GM19452 (cell line): ENCODE data around the gene DNAH14.
A peak's percentile ranks its signal among the peaks of the same experiment; 100 is the strongest.

Experiments used
- ATAC-seq: cut with Tn5 transposase; IDR thresholded peaks from one replicate; pipeline ENCODE4 v1.9.1; 2021; ENCODE audit not compliant: unreplicated experiment

DNAH14 gene

DNA sequence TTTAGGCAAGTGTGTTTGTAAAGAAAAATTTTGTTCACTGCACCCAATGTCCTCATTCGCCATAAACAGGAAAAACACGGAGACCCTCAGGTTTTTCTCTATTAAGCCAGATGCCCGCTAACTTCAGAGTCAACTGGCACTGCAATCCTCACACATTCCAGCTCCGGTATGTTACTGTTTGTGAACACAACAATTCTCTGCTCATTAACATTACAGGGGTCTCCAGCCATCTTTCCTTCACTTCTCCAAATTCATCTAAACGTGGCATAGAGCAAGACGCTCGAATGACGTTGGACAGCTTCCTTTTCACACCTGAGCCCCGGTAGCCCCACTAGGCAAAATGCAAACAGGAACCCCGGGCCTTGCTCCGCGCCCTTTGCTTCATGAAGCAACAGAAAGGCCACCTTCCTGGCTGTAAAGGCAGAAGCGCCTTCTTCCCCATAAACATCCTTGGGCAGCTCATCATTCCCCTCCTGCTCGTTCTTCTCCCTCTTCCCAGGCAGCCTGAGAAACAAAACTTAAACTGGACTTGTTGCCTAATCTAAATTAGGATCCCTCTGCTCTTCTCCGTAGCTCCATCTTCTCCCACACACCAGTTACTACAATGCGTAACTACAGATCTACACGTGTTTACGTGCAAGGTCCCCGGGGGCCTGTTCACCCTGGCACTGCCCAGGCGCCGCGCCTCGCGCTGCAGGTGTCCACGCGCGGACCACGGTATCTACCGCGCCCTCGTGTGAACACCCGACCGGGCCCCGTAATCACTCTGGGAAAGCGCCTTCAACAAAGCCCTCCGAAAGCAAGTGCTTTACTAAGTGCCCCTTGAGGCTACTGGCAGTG is 497.1 kb downstream of the DNAH14 start:
- peak; percentile 31 for ATAC-seq

- ATAC-seq: peak; percentile 38
These were observed 498.0 kb downstream of the DNAH14 start, which contains the start of gene LBR for GRCh38 chr1:225427235-225428067. LBR (minus strand) TSS chr1:225428038; CDS start chr1:225424075, 3,963 bp downstream.

- ATAC-seq: peak; percentile 86
These were observed 498.8 kb downstream of the DNAH14 start for GRCh38 chr1:225428068-225428880.

DNA sequence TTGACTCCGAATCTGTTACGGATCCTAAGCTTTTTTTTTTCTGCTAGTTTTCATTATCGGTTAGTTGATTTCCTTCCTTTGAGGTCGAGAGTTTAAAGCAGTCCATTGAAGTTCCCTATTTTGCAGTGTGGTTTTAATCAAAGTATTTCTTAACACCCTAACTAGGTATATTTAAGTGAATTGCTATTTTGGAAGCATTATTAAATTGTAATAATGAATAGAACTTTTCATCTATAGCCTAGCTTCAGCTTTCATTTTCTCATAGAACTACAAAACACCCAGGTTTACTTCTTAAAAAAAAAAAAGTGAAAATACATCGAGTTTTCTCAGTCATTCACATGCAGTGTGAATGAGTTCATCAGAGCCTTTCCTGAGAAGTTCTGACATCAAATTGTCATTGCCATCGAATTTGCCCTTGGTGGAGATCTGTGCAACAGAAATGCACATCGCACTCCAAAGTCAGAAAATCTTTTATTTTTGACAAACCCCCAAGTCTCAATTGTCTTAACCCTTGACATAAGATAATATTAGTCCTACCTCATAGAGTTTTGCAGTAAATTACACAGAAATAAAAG is 499.5 kb downstream of the DNAH14 start:
- ATAC-seq: no peak

DNA sequence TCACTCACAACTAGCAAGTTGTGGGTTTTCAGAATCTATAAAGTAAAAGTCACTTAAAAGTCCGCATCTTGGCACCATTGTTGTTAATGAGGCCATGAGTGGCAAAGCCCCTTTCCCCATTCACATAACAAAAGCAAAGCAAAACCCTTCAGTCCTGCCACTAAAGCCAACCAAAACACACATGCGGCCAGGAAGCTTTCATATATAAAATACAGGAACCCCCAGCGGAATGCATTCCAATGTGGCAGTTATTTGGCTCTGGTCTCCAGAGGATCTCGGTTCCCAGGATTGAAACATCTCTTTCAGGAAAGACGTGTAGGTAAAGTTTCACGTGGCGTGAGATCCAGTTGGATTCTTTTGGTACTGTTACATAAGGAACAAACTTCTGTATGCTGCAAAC is 500.8 kb downstream of the DNAH14 start:
- ATAC-seq: no peak

DNA sequence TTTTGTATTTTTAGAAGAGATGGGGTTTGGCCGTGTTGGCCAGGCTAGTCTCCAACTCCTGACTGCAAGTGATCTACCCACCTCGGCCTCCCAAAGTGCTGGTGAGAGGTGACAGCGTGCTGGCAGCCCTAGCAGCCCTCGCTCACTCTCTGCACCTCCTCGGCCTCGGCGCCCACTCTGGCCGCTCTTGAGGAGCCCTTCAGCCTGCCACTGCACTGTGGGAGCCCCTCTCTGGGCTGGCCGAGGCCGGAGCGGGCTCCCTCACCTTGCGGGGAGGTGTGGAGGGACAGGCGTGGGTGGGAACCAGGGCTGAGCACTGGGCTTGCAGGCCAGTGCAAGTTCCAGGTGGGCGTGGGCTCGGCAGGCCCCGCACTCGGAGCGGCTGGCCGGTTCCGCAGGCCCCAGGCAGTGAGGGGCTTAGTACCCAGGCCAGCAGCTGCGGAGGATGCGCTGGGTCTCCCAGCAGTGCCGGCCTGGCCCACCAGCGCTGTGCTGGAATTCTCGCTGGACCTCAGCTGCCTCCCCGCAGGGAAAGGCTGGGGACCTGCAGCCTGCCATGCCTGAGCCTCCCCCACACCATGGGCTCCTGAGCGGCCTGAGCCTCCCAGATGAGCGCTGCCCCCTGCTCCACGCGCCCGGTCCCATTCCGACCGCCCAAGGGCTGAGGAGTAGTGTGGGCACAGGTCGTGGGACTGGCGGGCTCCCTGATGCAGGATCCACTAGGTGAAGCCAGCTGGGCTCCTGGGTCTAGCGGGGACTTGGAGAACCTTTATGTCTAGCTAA is 501.8 kb downstream of the DNAH14 start:
- ATAC-seq: no peak

- no peak for ATAC-seq
These were observed 504.6 kb downstream of the DNAH14 start for GRCh38 chr1:225434046-225434445.

DNA sequence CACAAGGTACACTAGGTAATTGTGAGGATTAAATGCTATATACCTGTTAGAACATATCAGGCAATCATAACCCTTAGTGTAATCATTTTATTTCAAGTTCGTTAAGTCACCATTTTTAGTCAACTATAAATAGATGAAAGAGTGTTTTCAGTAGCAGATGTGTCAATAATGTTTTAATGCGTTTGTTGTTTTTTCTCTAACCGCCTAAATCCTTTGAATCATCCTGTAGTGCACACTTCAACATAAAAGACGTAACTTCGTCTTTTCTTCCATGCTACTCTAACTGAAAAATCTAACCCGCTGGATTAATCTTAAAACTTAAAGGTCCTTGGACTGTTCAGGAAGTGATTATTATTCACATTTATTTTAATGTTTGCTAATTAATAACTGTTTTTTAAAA is 505.6 kb downstream of the DNAH14 start:
- ATAC-seq: no peak

DNA sequence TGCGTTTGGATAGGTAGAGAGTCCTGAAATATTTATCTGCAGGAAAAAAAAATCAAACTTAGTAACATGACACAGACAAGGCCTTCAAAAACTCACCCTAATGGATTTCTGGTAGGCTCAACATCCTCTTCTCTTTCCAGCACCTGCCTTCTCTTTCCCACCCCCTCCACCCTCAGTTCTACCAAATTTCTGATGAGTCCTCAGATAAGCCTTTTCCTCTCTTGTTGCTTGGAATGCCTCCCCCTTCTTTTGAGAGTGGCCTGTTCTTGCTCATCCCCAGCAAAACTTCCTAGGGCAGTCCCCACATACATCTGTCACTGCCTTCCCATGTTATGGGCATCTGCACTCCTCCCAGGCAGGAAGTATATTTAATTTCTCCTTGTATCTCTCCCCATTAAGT is 506.0 kb downstream of the DNAH14 start:
- peak; percentile 22 for ATAC-seq

GRCh38 chr1:225435957-225436392 is 506.5 kb downstream of the DNAH14 start:
- ATAC-seq: peak; percentile 55

GRCh38 chr1:225437710-225438437 is 508.4 kb downstream of the DNAH14 start:
- ATAC-seq: no peak

DNA sequence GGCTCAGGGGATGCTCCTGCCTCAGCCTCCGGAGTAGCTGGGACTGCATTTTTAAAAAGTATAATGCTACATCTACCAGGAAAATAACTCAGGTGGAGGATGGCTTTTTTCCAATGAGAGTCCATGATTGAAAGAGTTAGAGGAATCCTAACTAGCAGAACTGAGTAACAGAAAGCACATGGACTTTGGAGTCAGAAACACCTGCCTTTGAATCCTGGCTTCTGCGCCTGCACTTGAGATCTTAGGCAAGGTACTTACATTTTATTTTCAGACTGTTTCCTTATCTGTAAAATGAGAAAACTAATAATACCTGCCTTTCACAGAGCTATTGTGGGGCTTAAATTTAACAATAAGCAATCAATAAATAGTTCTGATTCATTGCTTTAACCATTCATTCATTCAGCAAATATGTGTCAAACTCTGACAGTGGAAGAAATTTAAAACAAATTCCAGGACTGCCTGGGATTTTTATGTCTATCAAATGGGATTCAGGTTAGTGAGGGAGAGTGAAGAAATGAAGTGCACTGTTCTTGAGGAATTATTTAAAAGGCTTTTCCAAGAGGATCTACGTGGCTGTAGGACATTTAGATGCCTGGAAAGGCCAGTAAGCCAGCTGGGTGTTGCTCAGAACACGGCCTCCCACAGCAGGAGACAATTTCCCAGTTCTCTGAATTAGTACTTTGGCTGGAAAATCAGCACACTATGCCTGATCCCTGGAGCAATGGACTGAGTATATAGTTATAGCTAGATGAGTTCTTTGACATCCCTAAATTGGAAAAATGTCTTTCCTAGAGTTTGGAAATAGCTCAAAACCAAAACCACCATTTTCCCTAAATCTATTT is 511.1 kb downstream of the DNAH14 start:
- no peak for ATAC-seq

DNA sequence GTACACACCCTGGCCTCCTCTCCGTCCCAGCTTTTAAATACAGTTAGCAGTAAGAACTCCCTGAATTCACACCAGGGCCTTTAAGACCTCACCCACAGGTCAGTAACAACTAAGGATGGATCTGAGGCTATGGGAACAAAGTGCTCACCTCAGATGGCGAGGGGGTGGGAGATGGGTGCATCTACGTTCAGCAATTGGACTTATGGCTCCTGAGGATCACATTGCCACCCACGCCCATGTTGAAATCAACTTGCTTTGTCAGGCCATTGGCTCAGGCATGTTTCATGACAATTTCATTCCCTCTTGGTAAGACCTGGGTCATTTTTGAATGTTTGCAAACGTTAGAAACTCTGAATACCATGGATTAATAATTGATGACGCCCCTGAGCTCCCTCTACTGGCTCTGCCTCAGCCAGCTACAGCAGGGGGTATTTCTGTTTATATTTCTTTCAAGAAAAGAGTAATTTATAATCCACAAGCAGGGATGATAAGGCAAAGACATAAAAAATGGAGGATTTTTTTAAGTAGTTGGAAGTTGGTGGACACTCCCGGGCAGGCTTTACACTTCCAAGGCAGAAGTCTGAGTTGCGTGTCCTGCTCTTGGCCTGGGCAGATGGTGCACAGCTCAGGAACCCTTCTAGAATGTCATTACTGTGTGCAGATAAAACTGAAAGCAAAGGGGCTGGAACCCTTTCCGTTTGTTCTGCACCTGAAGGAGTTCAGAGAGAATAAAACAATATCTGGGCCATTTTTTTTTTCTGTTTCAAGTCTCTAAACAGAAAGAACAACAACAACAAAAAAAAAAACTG is 512.0 kb downstream of the DNAH14 start:
- ATAC-seq: peak; percentile 41

GRCh38 chr1:225442123-225442505 is 512.6 kb downstream of the DNAH14 start:
- peak; percentile 4 for ATAC-seq

GRCh38 chr1:225445639-225446594 is 516.4 kb downstream of the DNAH14 start:
- no peak for ATAC-seq

DNA sequence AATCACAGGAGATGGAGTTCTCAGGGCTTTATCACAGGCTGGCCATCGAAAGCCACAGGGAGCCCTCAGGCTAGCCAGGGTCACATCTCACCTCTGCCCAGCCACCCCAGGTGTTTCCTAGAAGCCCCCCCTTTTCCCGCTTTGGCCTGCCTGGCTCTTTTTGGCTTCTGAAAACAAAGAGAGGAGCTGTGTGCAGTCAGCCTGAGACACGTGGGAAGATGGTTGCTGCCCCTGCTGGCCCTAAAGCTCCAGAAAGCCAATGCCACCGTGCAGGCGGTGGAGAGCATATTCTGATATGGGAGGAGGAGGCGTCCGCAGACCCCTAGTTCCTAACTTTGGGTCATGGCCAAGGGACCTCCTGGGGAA is 517.1 kb downstream of the DNAH14 start:
- ATAC-seq: no peak
